GM12873 (cell line): ENCODE results near the gene CRYBB1.
A peak's percentile ranks its signal among the peaks of the same experiment; 100 is the strongest.

Experiments used
- TF ChIP-seq, protein P1 (sequence below): IDR thresholded peaks from 2 replicates; pipeline ENCODE4 v1.5.1; 2012; ENCODE audit warnings: low read depth, mild to moderate bottlenecking, moderate library complexity, low read length, control low read depth; ENCODE audit not compliant: insufficient read depth; ENCODE audit errors: missing control alignments

CRYBB1 gene

DNA sequence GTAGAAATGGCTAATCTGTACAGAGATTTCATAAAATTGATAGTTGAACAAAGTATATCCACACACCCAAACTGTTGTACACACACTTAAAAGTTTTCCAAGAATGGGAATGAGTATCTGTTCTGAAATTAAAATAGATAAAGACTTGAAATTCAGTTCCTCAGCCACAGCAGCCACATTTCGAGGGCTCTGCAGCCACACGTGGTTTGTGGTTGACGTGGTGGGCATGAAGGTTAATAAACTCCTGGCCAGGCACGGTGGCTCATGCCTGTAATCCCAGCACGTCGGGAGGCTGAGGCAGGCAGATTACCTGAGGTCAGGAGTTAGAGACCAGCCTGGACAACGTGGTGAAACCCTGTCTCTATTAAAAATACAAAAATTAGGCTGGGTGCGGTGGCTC lies 51.9 kb downstream of the CRYBB1 start:
- TF ChIP-seq, protein P1, sequence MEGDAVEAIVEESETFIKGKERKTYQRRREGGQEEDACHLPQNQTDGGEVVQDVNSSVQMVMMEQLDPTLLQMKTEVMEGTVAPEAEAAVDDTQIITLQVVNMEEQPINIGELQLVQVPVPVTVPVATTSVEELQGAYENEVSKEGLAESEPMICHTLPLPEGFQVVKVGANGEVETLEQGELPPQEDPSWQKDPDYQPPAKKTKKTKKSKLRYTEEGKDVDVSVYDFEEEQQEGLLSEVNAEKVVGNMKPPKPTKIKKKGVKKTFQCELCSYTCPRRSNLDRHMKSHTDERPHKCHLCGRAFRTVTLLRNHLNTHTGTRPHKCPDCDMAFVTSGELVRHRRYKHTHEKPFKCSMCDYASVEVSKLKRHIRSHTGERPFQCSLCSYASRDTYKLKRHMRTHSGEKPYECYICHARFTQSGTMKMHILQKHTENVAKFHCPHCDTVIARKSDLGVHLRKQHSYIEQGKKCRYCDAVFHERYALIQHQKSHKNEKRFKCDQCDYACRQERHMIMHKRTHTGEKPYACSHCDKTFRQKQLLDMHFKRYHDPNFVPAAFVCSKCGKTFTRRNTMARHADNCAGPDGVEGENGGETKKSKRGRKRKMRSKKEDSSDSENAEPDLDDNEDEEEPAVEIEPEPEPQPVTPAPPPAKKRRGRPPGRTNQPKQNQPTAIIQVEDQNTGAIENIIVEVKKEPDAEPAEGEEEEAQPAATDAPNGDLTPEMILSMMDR = no peak

DNA sequence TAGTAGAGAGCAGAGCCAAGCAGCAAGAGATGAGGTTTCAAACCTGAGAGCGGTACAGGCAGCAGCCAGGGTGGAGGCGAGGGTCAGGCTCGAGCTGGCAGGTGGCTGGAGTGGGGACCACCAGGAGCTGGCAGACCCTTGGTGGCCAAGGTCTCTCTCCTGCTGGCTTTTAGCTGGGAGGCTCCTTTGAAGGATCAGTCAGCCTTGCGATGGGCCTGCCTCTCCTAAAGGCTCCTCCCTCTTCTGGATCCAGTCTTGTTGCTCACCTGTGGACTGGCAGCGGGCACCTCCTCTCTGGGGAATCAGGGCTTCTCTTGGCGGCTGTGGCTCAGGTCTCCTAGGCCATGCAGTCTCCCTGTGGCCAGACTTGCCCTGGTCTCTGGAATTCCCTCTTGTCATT lies 52.6 kb downstream of the CRYBB1 start:
- TF ChIP-seq, protein P1 = no peak

DNA sequence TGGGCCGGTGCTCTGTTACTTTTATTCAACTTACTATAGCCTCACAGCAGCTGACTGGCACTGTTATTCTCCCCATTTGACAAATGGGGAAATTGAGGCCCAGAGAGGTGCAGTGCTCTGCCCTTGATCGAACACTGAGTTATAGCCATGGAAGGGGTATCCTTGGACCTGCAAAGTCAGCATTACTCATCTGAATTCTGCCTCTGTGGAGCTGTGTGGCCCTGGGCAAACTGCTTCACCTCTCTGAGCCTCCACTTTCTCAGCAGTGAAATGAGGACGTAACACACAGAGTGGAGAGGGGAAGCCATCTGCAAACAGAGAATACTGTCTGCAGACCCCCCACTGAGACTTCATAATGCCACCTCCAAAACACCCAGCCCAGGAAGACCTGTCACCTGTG lies 53.2 kb downstream of the CRYBB1 start:
- TF ChIP-seq, protein P1 = no peak

DNA sequence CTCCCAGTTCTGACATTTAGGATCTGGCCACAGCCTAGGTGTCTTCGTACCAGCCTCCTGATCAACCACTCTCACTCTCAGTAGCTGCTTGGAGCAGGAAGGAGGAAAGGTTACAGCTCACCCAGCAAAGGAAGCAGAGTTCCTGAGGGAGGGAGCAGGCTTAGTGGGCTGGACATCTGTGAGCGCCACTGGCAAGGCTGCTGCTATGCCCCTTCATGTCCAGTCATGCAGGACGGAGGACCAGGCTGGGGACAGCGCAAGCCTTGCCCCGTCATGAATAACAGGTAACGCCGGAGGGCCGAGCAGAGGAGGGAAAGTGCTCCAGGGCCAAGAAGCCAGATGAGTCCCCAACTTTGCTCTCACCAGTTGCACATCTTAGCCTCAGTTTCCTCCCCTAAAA lies 53.6 kb downstream of the CRYBB1 start:
- TF ChIP-seq, protein P1 = no peak

DNA sequence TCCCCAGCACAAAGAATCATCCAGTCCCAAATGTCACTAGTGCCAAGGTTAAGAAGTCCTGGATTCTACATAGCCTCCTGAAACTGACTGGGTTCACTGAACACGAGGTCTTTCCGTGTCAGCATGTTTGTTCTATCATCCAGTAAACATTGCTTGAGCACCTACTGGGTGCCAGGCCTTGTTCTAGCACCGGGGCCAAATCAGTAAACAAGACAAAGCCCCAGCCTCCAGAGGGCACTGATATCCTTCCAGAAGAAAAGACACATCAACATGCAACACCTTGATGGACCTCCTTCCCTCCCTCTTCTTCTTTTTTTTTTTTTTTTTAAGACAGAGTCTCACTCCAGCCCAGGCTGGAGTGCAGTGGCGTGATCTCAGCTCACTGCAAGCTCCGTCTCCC lies 54.8 kb downstream of the CRYBB1 start:
- TF ChIP-seq, protein P1 = peak; percentile 35

DNA sequence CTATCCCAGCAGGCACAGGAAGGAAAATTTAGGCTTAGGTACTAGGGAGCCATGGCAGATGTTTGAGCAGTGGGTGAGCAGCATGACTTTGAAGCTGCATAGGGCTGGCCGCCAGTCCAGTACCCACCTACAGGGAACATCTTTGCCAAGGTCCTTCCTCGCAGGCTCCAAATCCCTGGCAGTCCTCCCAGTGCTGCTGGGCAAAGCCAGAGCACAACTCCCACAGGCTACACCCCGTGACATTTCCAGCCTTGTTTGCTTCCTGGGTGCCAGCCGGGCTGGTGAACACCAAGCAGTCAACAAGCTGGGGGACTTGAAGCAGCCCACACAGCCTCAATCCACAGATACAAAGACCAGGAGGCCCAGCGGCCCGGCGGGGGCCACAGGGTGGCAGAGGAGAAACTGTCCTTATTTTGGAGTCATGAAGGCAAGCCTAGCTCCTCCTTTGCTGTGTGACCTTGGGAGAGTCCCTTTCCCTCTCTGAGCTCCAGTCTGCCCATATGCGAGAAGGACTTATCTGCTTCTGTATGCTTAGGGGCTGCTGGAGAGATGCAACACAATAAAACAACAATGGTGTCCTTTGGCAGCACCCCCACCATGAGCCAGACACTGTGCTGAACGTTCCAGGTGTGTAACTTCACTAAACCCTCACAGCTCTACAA lies 55.9 kb downstream of the CRYBB1 start:
- TF ChIP-seq, protein P1 = no peak

DNA sequence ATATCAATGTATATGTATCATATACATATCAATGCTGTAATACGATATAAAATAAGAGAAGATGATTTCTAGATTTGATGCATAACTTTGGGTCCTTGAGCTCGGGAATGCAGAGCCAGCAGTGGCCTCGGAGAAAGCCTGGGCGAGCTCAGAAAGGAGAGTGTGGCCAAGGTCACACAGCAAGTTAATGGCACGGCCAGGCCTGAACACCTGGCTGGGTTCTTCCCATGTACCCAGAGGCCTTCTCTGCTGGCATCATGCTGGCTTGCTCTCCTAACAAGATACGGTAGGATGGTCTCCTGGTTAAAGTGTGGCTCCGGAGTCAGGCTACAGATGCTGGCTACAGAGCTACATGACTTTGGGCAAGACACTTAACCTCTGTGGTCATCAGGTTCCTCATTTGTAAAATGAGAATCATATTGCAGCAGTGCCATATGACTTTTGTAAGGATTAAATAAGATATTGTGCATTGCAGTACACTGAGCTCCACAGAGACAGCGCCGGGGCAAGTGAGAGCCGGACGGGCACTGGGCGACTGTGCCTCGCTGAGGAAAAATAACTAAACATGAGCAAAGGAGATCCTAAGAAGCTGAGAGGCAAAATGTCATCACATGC lies 57.8 kb downstream of the CRYBB1 start:
- TF ChIP-seq, protein P1 = no peak
